ENCODE data around the gene CYP4F2. TPM values are rescaled to one million over a fixed set of nuclear protein-coding genes. Genes with fewer than 3 reads are reported as not detected.

The CYP4F2 gene
- total RNA-seq, 3 donors from 2014 or later = 1.6 to 9.1 (median 8.6) TPM

- Histone ChIP-seq H3K4me3 (no peak overlapping the region), H3K4me1 (ENCODE audit: low read depth) (peaks cover 11% of the 10 kb centered on the region), H3K9me3 (no peaks in the 10 kb centered on the region), H3K36me3 (ENCODE audit: low read depth) (no peaks in the 10 kb centered on the region)
- ATAC-seq (peak; percentile 92), DNase-seq (peak; percentile 72 to 86 (median 74))
- TF ChIP-seq CTCF (IDR thresholded peaks at IDR 0.05) = no peak
- intact Hi-C loops (cut with DNase I, micrococcal nuclease) = no loop called here
Measured at GRCh38 chr19:15923702-15924101, 25.8 kb upstream of the CYP4F2 start.

GRCh38 chr19:15922021-15922420 lies 24.1 kb upstream of the CYP4F2 start:
- Histone ChIP-seq H3K9me3 (no peaks in the 10 kb centered on the region), H3K36me3 (ENCODE audit: low read depth) (no peaks in the 10 kb centered on the region), H3K4me1 (ENCODE audit: low read depth) (peaks cover 7% of the 10 kb centered on the region), H3K4me3 (no peak overlapping the region)
- ATAC-seq = no peak
- no peak for TF ChIP-seq CTCF (IDR thresholded peaks at IDR 0.05)
- DNase-seq = no peak
- intact Hi-C loops (cut with DNase I, micrococcal nuclease) = no loop called here

- intact Hi-C loops (cut with DNase I, micrococcal nuclease) = no loop called here
- ATAC-seq (no peak), DNase-seq (no peak)
- H3K36me3 ChIP-seq (ENCODE audit: low read depth) = no peaks in the 10 kb centered on the region
- H3K9me3 ChIP-seq = peaks cover 12% of the 10 kb centered on the region
- TF ChIP-seq CTCF (IDR thresholded peaks at IDR 0.05) = no peak
- no peak overlapping the region for H3K4me3 ChIP-seq
- no peaks in the 10 kb centered on the region for H3K4me1 ChIP-seq (ENCODE audit: low read depth)
Measured at GRCh38 chr19:15919243-15919642, 21.4 kb upstream of the CYP4F2 start.

- Histone ChIP-seq H3K36me3 (ENCODE audit: low read depth) (no peaks in the 10 kb centered on the region), H3K4me1 (ENCODE audit: low read depth) (no peaks in the 10 kb centered on the region), H3K4me3 (no peak overlapping the region), H3K9me3 (peaks cover 12% of the 10 kb centered on the region)
- no peak for TF ChIP-seq CTCF (IDR thresholded peaks at IDR 0.05)
- ATAC-seq (no peak), DNase-seq (no peak)
- intact Hi-C loops (cut with DNase I, micrococcal nuclease) = no loop called here
Measured at GRCh38 chr19:15915109-15915508, 17.2 kb upstream of the CYP4F2 start.

GRCh38 chr19:15913830-15914229 lies 16.0 kb upstream of the CYP4F2 start:
- H3K36me3 ChIP-seq (ENCODE audit: low read depth) = no peaks in the 10 kb centered on the region
- DNase-seq = no peak

More at GRCh38 chr19:15913830-15914229, 16.0 kb upstream of the CYP4F2 start:
- Histone ChIP-seq H3K9me3 (peaks cover 12% of the 10 kb centered on the region), H3K4me3 (no peak overlapping the region), H3K4me1 (ENCODE audit: low read depth) (no peaks in the 10 kb centered on the region)
- intact Hi-C loops (cut with DNase I, micrococcal nuclease) = no loop called here
- no peak for ATAC-seq
- TF ChIP-seq CTCF (IDR thresholded peaks at IDR 0.05) = no peak
